DOHH2 (cell line): ENCODE results near the gene GPR180.

Experiments
- H3F3A ChIP-seq: fragments of 200-600 bp; sonication (generic), shearing (Covaris generic); 2 replicates; pipeline ENCODE4 v1.6.0; 2016; ENCODE audit warnings: antibody characterized with exemption, mild to moderate bottlenecking; ENCODE audit not compliant: control insufficient read depth, insufficient read depth
- H3K27ac ChIP-seq: fragments of 200-600 bp; sonication (generic); 2 replicates; pipeline ENCODE4 v1.5.1; 2014; ENCODE audit warnings: low read depth, mild to moderate bottlenecking, low read length, moderate library complexity
- H3K27me3 ChIP-seq: fragments of 200-600 bp; sonication (generic); 2 replicates; pipeline ENCODE4 v1.6.1; 2014; ENCODE audit warnings: mild to moderate bottlenecking, low read length, mixed read lengths; ENCODE audit not compliant: control insufficient read depth
- H3K36me3 ChIP-seq: fragments of 200-600 bp; sonication (generic); 2 replicates; pipeline ENCODE4 v1.6.1; 2014; ENCODE audit warnings: mild to moderate bottlenecking, low read length, moderate library complexity, mixed read lengths; ENCODE audit not compliant: control insufficient read depth
- H3K4me1 ChIP-seq: fragments of 200-600 bp; sonication (generic); 2 replicates; pipeline ENCODE4 v1.6.1; 2014; ENCODE audit warnings: mild to moderate bottlenecking, low read length, mixed read lengths; ENCODE audit not compliant: control insufficient read depth
- H3K4me2 ChIP-seq: fragments of 200-600 bp; sonication (generic); 2 replicates; pipeline ENCODE4 v1.6.0; 2014; ENCODE audit warnings: mild to moderate bottlenecking, low read length, moderate library complexity
- H3K4me3 ChIP-seq: fragments of 200-600 bp; sonication (generic); 2 replicates; pipeline ENCODE4 v1.5.1; 2014; ENCODE audit warnings: mild to moderate bottlenecking, low read length, mixed read lengths
- H3K79me2 ChIP-seq: fragments of 200-600 bp; sonication (generic); 2 replicates; pipeline ENCODE4 v1.6.1; 2014; ENCODE audit warnings: mild to moderate bottlenecking, low read length, mixed read lengths; ENCODE audit not compliant: control insufficient read depth
- H3K9me2 ChIP-seq: fragments of 200-600 bp; sonication (generic); replicated peaks from 2 replicates; pipeline ENCODE4 v1.6.1; 2014; ENCODE audit warnings: mild to moderate bottlenecking, low read length, mixed read lengths; ENCODE audit not compliant: control insufficient read depth
- H3K9me3 ChIP-seq: fragments of 200-600 bp; sonication (generic); 2 replicates; pipeline ENCODE4 v1.6.1; 2014; ENCODE audit warnings: antibody characterized with exemption, low read length, mixed read lengths; ENCODE audit not compliant: control insufficient read depth, insufficient read depth
- H4K20me1 ChIP-seq: fragments of 200-600 bp; sonication (generic); 2 replicates; pipeline ENCODE4 v1.6.0; 2014; ENCODE audit warnings: low read depth, mild to moderate bottlenecking, antibody characterized with exemption, low read length, moderate library complexity; ENCODE audit not compliant: control insufficient read depth, insufficient read depth
- CTCF ChIP-seq: fragments of 200-600 bp; sonication (generic); IDR thresholded peaks from one replicate; pipeline ENCODE4 v1.5.1; 2014; ENCODE audit warnings: antibody characterized with exemption, mild to moderate bottlenecking, low read depth, low read length; ENCODE audit not compliant: poor library complexity, severe bottlenecking
- EZH2phosphoT487 ChIP-seq: fragments of 200-600 bp; sonication (generic); IDR thresholded peaks from 2 replicates; pipeline ENCODE4 v1.6.1; 2017; ENCODE audit warnings: borderline replicate concordance, mild to moderate bottlenecking, antibody characterized with exemption, low read length, moderate library complexity, mixed read lengths

The GPR180 gene

DNA sequence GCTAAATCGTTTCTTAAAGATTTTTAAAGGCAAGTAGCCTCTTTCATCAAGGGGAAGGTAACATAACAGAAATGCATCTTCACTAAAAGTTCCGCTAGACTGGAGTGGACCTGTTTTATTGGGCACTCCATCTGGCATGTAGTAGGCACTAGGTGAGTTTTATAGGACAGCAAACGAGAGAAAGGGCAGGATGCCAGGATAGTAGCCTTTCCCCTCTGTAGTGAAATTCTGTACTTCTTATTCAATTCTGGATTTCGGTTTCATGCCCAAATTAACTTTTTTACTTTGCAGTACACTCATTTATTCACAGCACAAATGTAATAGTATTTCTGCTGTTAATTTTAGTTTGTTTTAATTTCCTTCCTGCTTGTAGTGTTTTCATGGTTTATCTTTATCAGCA is 45.2 kb downstream of the GPR180 start:
- Histone ChIP-seq H3K4me2 (no peak overlapping the region), H3K27me3 (no peaks in the 10 kb centered on the region), H4K20me1 (no peaks in the 10 kb centered on the region), H3K4me3 (no peak overlapping the region), H3F3A (no peaks in the 10 kb centered on the region), H3K79me2 (no peaks in the 10 kb centered on the region), H3K9me3 (no peaks in the 10 kb centered on the region), H3K27ac (no peak overlapping the region), H3K9me2 (no peaks in the 10 kb centered on the region), H3K4me1 (no peaks in the 10 kb centered on the region), H3K36me3 (no peaks in the 10 kb centered on the region)
- no peak for TF ChIP-seq CTCF
- TF ChIP-seq EZH2phosphoT487, result no peak

- Histone ChIP-seq H3K27ac (no peak overlapping the region), H3K4me1 (no peaks in the 10 kb centered on the region), H3K27me3 (0 out of 2 replicates have a peak, but pooled peaks cover 3% of the 10 kb centered on the region), H3K9me3 (no peaks in the 10 kb centered on the region), H3K79me2 (no peaks in the 10 kb centered on the region), H3K9me2 (no peaks in the 10 kb centered on the region), H3F3A (no peaks in the 10 kb centered on the region), H3K4me2 (no peak overlapping the region), H4K20me1 (no peaks in the 10 kb centered on the region), H3K36me3 (no peaks in the 10 kb centered on the region), H3K4me3 (no peak overlapping the region)
- TF ChIP-seq CTCF (no peak), EZH2phosphoT487 (no peak)
These were observed 54.5 kb downstream of the GPR180 start for GRCh38 chr13:94656176-94656575.

DNA sequence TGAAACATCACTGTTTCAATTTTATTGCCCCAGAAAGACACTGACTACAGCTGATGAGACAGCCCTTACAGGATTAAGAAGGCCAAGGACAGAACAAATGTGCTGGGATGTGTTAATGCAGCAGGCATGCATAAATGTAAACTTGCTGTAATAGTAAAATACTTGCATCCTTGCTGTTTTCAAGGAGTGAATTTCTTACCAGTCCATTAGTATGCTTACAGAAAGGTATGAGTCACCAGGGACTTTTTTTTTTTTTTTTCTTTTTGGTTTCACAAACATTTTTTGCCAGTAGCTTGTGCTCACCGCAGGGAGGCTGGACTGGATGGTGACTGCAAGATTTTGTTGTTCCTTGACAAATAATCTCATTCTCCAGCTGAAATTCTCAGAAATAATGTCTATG is 55.1 kb downstream of the GPR180 start:
- H3K4me1 ChIP-seq, result no peaks in the 10 kb centered on the region
- no peak for TF ChIP-seq CTCF
- no peak for TF ChIP-seq EZH2phosphoT487
- H3K9me3 ChIP-seq, result no peaks in the 10 kb centered on the region
- no peak overlapping the region for H3K4me3 ChIP-seq
- no peaks in the 10 kb centered on the region for H3F3A ChIP-seq
- H3K27me3 ChIP-seq, result 0 out of 2 replicates have a peak, but pooled peaks cover 3% of the 10 kb centered on the region
- H3K9me2 ChIP-seq, result no peaks in the 10 kb centered on the region
- H3K4me2 ChIP-seq, result no peak overlapping the region
- H3K27ac ChIP-seq, result no peak overlapping the region
- no peaks in the 10 kb centered on the region for H3K79me2 ChIP-seq
- no peaks in the 10 kb centered on the region for H4K20me1 ChIP-seq
- H3K36me3 ChIP-seq, result no peaks in the 10 kb centered on the region

- H3K4me2 ChIP-seq, result no peak overlapping the region
These were observed 55.5 kb downstream of the GPR180 start for GRCh38 chr13:94657167-94657566.

More at GRCh38 chr13:94657167-94657566, 55.5 kb downstream of the GPR180 start:
- no peaks in the 10 kb centered on the region for H3F3A ChIP-seq
- no peaks in the 10 kb centered on the region for H3K9me2 ChIP-seq
- H3K9me3 ChIP-seq, result no peaks in the 10 kb centered on the region
- no peaks in the 10 kb centered on the region for H3K4me1 ChIP-seq
- H4K20me1 ChIP-seq, result no peaks in the 10 kb centered on the region
- TF ChIP-seq CTCF, result no peak
- TF ChIP-seq EZH2phosphoT487, result no peak
- H3K36me3 ChIP-seq, result no peaks in the 10 kb centered on the region
- no peak overlapping the region for H3K27ac ChIP-seq
- H3K79me2 ChIP-seq, result no peaks in the 10 kb centered on the region
- 0 out of 2 replicates have a peak, but pooled peaks cover 3% of the 10 kb centered on the region for H3K27me3 ChIP-seq
- H3K4me3 ChIP-seq, result no peak overlapping the region
